ENCODE measurements around the gene UNC13A. TPM values are rescaled to one million over a fixed set of nuclear protein-coding genes. Genes with fewer than 3 reads are reported as not detected.

Gene UNC13A
- total RNA-seq, 1 experiment from 2014 or later, result 22.2 TPM

DNA sequence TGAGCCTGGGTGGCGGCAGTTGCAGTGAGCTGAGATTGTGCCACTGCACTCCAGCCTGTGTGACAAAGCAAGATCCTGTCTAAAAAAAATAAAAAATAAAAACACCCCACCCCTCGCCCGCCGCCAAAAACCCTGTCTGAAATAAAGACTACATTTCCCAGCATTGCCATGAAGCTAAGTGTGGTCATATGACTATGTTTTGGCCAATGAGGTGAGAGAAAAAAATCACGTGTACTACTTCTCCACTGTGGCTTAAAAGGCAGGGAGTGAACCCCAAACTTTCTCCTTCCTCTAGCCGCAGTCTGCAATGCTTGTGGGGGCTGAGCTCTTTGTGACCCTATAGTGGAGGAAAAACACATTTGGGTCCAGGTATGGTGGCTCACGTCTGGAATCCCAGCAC is 77.8 kb downstream of the UNC13A start:
- Histone ChIP-seq H2AK5ac (ENCODE audit: insufficient read length, low read length) (no peak overlapping the region), H3K56ac (ENCODE audit: insufficient read length, low read depth, low read length) (no peak overlapping the region), H2AFZ (ENCODE audit: low read length) (no peak overlapping the region), H4K8ac (replicated peaks; ENCODE audit: insufficient read length, low read depth, low read length) (no peak overlapping the region), H4K5ac (ENCODE audit: insufficient read length, low read depth, low read length) (no peak overlapping the region), H3K18ac (ENCODE audit: insufficient read length, low read depth, low read length) (no peak overlapping the region), H3K27me3 (ENCODE audit: insufficient read depth, low read length) (no peaks in the 10 kb centered on the region), H3K14ac (ENCODE audit: insufficient read depth, low read length) (no peak overlapping the region), H3K4me1 (ENCODE audit: insufficient read depth, low read length) (no peaks in the 10 kb centered on the region), H4K20me1 (ENCODE audit: control insufficient read depth, insufficient read depth, insufficient read length) (no peaks in the 10 kb centered on the region), H3K27ac (ENCODE audit: insufficient read length, low read depth, low read length) (no peak overlapping the region), H2BK120ac (ENCODE audit: low read depth, low read length, poor library complexity, severe bottlenecking) (no peak overlapping the region), H4K91ac (ENCODE audit: insufficient read length, low read depth, low read length) (no peak overlapping the region), H3K79me1 (ENCODE audit: insufficient read depth, low read depth, low read length, poor library complexity, severe bottlenecking) (no peaks in the 10 kb centered on the region), H3K4ac (ENCODE audit: low read depth, low read length) (no peak overlapping the region), H3K4me2 (ENCODE audit: insufficient read depth, insufficient read length, low read length) (no peak overlapping the region), H2BK15ac (ENCODE audit: low read depth, low read length) (no peak overlapping the region), H3T11ph (ENCODE audit: low read length) (no peak overlapping the region), H3K79me2 (ENCODE audit: insufficient read depth, low read length) (no peaks in the 10 kb centered on the region), H3K23me2 (ENCODE audit: insufficient read length, low read depth, low read length, poor library complexity, severe bottlenecking) (no peaks in the 10 kb centered on the region), H2BK12ac (ENCODE audit: insufficient read length, low read depth, low read length) (no peak overlapping the region), H3K9ac (ENCODE audit: extremely low read depth, insufficient read length, low read length) (no peak overlapping the region), H3K23ac (ENCODE audit: insufficient read length, low read depth, low read length) (no peak overlapping the region), H3K9me3 (ENCODE audit: control insufficient read depth, low read depth, low read length) (no peaks in the 10 kb centered on the region), H2BK20ac (ENCODE audit: low read depth, low read length, poor library complexity, severe bottlenecking) (no peak overlapping the region), H2BK5ac (ENCODE audit: insufficient read length, low read length) (no peak overlapping the region)
- no peak overlapping the region for H3K4me3 Mint-ChIP-seq
- H3K9me3 Mint-ChIP-seq, result no peaks in the 10 kb centered on the region
- H3K27ac Mint-ChIP-seq, result no peak overlapping the region
- no CpG with 5 or more reads among the region's 7 CpGs for WGBS (ENCODE audit: extremely low coverage, insufficient read length, low lambda C conversion rate)
- H3K4me1 Mint-ChIP-seq, result peaks cover 7% of the 10 kb centered on the region in 2 experiments
- DNase-seq, result no peak
- no peaks in the 10 kb centered on the region for H3K27me3 Mint-ChIP-seq (ENCODE audit: low read depth)
- TF ChIP-seq, protein P1, sequence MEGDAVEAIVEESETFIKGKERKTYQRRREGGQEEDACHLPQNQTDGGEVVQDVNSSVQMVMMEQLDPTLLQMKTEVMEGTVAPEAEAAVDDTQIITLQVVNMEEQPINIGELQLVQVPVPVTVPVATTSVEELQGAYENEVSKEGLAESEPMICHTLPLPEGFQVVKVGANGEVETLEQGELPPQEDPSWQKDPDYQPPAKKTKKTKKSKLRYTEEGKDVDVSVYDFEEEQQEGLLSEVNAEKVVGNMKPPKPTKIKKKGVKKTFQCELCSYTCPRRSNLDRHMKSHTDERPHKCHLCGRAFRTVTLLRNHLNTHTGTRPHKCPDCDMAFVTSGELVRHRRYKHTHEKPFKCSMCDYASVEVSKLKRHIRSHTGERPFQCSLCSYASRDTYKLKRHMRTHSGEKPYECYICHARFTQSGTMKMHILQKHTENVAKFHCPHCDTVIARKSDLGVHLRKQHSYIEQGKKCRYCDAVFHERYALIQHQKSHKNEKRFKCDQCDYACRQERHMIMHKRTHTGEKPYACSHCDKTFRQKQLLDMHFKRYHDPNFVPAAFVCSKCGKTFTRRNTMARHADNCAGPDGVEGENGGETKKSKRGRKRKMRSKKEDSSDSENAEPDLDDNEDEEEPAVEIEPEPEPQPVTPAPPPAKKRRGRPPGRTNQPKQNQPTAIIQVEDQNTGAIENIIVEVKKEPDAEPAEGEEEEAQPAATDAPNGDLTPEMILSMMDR (conservative IDR thresholded peaks at IDR 0.05), result no peak
- H3K36me3 Mint-ChIP-seq (ENCODE audit: insufficient read depth in 1 of 3, low read depth in 3 of 3), result peaks cover 15 to 16% (median 15%) of the 10 kb centered on the region in 3 experiments; a peak in 6 of 7 replicates

Data from H9 (cell line).